ENCODE results near the gene ARHGAP8. TPM values are rescaled to one million over a fixed set of nuclear protein-coding genes. Genes with fewer than 3 reads are reported as not detected.

ARHGAP8 gene
- total and polyA plus RNA-seq, 12 donors = 0.17 to 0.53 (median 0.33) TPM; not detected in 5

DNA sequence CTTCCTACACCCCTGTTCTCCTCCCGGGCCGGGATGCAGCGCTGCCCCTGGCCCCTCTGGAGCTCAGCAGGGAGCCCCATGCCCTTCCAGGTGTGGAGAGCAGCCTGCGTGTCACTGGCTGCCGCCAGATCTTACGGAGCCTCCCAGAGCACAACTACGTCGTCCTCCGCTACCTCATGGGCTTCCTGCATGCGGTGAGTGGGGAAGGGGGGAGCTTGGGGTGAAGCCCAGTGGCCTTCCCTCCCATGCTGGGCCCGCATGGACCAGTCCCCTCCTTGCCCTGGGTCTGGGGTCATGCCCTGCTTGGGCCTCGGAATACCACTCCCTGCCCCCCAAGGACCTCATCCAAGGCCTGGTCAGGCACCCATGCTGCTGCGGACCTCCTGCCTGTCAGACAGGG lies 107.3 kb downstream of the ARHGAP8 start:
- no peaks in the 10 kb centered on the region for H3K27me3 ChIP-seq
- ATAC-seq (peak in 1 of 8 donors; percentile 46), DNase-seq (no peak)
- no peaks in the 10 kb centered on the region for H3K9me3 ChIP-seq
- no peak overlapping the region for H3K27ac ChIP-seq
- no peaks in the 10 kb centered on the region for H3K36me3 ChIP-seq
- intact Hi-C loops (cut with DNase I) = no loop called here
- TF ChIP-seq, protein P1, sequence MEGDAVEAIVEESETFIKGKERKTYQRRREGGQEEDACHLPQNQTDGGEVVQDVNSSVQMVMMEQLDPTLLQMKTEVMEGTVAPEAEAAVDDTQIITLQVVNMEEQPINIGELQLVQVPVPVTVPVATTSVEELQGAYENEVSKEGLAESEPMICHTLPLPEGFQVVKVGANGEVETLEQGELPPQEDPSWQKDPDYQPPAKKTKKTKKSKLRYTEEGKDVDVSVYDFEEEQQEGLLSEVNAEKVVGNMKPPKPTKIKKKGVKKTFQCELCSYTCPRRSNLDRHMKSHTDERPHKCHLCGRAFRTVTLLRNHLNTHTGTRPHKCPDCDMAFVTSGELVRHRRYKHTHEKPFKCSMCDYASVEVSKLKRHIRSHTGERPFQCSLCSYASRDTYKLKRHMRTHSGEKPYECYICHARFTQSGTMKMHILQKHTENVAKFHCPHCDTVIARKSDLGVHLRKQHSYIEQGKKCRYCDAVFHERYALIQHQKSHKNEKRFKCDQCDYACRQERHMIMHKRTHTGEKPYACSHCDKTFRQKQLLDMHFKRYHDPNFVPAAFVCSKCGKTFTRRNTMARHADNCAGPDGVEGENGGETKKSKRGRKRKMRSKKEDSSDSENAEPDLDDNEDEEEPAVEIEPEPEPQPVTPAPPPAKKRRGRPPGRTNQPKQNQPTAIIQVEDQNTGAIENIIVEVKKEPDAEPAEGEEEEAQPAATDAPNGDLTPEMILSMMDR (IDR thresholded peaks at IDR 0.05) = no peak
- no peak overlapping the region for H3K4me3 ChIP-seq
- H3K4me1 ChIP-seq = no peaks in the 10 kb centered on the region
- 85 to 88% methylated on average over 13 of the region's 13 CpGs for WGBS, 2 donors

DNA sequence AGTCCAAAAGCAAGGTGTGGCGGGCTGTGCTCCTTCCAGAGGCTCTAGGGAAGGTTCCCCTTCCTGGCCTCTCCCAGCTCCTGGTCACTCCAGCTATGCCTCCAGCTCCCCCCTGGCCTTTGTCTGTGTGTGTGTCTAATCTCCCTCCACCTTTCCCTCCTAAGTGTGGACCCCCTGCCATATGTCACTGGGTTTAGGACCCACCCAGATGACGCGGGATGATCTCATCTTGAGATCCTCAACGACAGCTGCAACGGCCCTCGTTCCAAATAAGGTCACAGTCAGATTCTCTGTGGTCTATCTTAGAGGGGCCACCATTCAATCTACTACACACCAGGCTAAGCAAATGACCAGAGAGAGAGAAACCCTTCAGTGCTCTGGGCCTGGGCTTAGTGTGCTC lies 107.9 kb downstream of the ARHGAP8 start:
- TF ChIP-seq, protein P1 (IDR thresholded peaks at IDR 0.05) = no peak
- Histone ChIP-seq H3K36me3 (no peaks in the 10 kb centered on the region), H3K9me3 (no peaks in the 10 kb centered on the region), H3K27ac (no peak overlapping the region), H3K4me1 (no peaks in the 10 kb centered on the region), H3K4me3 (no peak overlapping the region), H3K27me3 (no peaks in the 10 kb centered on the region)
- intact Hi-C loops (cut with DNase I) = no loop called here
- 61% methylated on average over 6 of the region's 6 CpGs for WGBS, 2 donors
- DNase-seq (no peak), ATAC-seq (no peak)

DNA sequence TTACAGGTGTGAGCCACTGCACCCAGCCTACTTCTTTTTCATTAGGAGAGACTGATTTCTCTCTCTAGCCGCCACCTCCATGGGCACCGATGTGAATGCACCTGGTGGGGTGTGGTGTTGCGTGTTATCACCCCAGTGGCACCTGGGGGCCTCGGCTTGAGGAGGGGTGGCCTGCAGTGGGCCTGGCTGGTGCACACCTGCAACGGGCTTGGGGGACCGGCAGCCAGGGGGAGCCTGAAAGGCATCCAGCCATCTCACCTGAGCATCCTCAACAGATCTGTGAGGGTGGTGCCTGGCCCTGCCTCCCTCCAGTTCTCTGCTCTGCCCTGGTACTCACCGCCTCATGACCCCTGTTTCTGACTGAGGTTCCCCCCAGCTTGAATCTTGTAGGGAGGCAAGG lies 108.9 kb downstream of the ARHGAP8 start:
- TF ChIP-seq, protein P1 (IDR thresholded peaks at IDR 0.05) = no peak
- H3K27ac ChIP-seq = no peak overlapping the region
- no peaks in the 10 kb centered on the region for H3K36me3 ChIP-seq
- no peaks in the 10 kb centered on the region for H3K27me3 ChIP-seq
- no peaks in the 10 kb centered on the region for H3K9me3 ChIP-seq
- ATAC-seq = no peak
- intact Hi-C loops (cut with DNase I) = no loop called here
- no peak overlapping the region for H3K4me3 ChIP-seq
- no peaks in the 10 kb centered on the region for H3K4me1 ChIP-seq
- no peak for DNase-seq
- 81 to 85% methylated on average over 7 of the region's 7 CpGs for WGBS, 2 donors

- ATAC-seq (no peak), DNase-seq (no peak)
- Histone ChIP-seq H3K9me3 (no peaks in the 10 kb centered on the region), H3K4me3 (no peak overlapping the region), H3K4me1 (no peaks in the 10 kb centered on the region), H3K27ac (no peak overlapping the region), H3K36me3 (no peaks in the 10 kb centered on the region), H3K27me3 (no peaks in the 10 kb centered on the region)
- WGBS, 2 donors = 83 to 85% methylated on average over 11 of the region's 11 CpGs
- intact Hi-C loops (cut with DNase I) = no loop called here
- TF ChIP-seq, protein P1 (IDR thresholded peaks at IDR 0.05) = no peak
Measured at GRCh38 chr22:44862281-44862680, 109.9 kb downstream of the ARHGAP8 start.
